GM21723 (cell line): ENCODE data around the gene PLXNB2.

Experiments
- ATAC-seq: cut with Tn5 transposase; IDR thresholded peaks from one replicate; pipeline ENCODE4 v1.9.1; 2021; ENCODE audit warnings: mild to moderate bottlenecking, moderate library complexity; ENCODE audit not compliant: unreplicated experiment

PLXNB2 gene

GRCh38 chr22:50313021-50313420, 5.6 kb upstream of the PLXNB2 start:
- ATAC-seq, result no peak

DNA sequence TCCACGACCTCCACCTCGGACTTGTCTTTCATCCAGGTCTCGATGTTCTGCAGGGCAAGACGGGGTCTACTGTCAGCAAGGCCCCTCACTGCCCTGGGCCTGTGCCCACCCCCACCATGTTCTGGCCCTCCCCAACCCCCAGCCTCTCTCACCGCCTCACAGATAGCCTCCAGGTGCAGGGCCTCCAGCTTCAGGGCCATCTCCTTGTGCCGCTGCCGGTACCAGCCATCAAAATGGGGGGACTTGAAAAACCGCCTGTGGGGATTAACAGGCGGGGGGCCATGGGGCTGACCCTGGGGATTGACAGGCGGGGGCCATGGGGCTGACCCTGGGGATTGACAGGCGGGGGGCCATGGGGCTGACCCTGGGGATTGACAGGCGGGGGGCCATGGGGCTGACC, 4.9 kb upstream of the PLXNB2 start:
- ATAC-seq, result no peak

DNA sequence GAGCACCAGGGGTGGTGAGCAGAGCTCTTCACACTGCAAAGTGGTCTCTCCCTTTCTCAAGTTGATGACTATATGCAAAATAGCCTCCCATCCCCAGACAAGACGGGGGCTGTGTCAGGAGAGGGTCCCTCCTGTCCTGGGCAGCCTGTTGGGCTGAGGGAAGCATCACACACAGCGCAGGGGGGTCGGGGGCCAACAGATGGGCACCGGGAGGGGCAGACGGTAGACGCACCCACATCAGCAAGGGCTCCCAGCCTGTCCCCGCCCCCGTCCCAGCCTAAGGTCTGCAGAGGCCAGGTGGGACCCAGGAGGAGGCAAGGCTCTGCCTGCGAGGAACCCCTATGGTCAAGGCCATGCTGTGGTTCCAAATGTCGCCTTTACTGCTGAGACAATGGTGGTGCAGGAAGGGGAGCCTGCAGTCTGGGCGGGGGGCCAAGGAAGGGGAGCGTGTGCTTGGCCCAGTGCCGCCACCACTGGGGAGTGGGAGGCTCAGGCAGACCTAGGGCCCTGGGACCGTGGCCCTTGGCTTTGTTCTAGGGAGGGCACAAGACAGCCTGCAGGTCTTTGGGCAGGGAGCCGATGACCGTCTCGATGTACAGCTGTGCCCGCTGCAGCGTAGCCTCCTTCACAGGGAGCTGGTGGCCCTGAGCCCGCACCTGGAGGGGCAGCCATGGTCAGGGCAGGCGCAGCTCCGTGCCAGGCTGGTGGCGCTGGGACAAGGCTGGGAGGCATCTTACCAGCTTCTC, 4.3 kb upstream of the PLXNB2 start:
- ATAC-seq, result no peak

GRCh38 chr22:50310949-50311444, 3.6 kb upstream of the PLXNB2 start:
- ATAC-seq, result no peak

GRCh38 chr22:50310031-50310722, 2.7 kb upstream of the PLXNB2 start:
- no peak for ATAC-seq

DNA sequence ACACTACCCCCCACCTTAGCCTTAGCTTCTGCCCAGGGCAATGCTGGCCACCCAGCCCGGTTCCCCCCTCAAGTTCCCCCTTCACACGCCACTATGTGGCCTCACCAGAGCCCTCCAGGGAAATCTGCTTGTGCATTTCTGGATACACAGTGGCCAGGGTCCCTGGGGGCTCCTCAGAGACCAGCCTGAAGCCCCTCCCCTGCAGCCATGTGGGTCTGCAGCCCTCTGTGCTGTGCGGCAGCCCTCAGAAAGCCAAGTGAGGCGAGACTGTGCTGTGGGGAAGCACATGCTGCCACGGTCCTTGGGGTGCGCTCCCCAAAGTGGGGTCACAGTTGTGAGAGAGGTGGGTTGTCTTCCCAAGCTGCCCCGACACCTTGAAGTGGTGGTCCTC, 2.1 kb upstream of the PLXNB2 start:
- no peak for ATAC-seq

DNA sequence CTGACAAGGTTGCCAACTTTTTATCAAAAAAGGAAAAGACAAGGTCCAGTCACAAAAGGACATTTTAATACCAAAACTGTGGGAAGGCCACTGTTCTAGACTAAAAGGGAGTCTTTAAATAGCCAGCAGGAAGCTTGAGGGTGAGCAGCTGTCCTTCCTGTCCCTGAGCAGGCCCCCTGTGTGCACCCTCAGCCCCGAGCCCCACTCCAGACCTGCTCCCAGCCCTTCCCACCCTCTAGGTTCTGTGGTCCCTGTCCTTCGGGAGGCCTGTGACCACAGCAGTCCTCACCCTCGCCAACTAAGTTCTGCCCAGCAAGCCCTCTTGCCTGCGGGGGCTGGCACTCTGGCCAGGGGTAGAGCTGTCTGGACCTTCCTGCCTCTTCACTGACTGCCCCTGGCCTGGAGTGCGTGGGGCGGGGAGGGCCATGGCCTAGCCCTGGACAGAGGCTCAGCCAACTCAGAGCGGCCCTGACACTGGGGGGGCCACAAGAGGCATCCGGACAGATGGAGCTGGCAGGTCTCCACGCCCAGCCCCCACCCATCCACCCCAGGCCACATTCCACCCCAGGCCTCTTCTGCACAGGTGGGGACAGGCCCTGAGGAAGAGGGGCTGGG, 1.6 kb upstream of the PLXNB2 start:
- ATAC-seq, result no peak

GRCh38 chr22:50308597-50308935, 1.1 kb upstream of the PLXNB2 start:
- no peak for ATAC-seq

GRCh38 chr22:50307890-50308596, 597 bp upstream of the PLXNB2 start:
- no peak for ATAC-seq

GRCh38 chr22:50305923-50306566, 1.4 kb downstream of the PLXNB2 start:
- ATAC-seq, result no peak

- no peak for ATAC-seq
Observed at GRCh38 chr22:50305393-50305922, 2.0 kb downstream of the PLXNB2 start.

DNA sequence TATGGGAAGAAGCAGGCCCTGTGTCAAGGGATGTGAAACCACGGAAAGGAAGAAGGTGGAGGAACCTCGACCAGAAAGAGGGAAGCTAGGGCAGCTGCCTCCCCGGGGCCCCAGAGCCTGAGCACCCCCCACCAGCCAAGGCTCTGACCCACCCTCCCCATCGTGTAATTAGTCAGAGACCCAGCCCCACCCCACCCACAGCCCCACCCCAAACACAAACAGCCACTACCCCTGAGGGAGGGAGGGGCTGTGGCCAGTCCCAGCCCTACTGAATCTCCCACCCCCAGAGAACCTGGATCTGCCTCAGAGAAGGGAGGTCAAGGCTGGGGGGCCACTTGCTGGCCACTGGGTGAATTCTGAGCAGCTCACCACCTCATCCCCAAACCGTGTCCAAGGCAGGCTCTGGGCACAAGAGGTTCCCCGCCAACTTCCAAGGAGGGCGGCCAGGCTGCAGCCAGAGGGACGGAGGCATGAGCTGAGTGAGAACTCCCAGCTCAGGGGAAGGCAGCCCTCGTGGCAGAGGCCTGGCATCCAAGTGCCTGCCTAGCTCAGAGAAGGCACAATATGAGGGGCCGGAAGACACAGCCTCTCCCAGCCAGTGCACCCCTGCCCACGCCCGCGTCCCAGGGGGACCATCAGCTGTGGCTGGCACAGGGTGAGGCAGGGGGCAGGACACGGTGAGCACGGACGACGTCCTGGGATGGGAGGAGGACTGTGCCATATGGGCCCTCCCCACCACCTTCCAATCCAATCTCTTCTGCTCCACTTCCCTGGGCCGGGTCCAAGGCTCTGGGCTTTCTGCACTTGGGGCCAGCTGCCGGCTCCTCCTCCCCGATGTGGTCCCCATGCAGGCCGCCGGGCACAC, 2.7 kb downstream of the PLXNB2 start:
- ATAC-seq, result no peak

- no peak for ATAC-seq
Observed at GRCh38 chr22:50303848-50304527, 3.5 kb downstream of the PLXNB2 start.

DNA sequence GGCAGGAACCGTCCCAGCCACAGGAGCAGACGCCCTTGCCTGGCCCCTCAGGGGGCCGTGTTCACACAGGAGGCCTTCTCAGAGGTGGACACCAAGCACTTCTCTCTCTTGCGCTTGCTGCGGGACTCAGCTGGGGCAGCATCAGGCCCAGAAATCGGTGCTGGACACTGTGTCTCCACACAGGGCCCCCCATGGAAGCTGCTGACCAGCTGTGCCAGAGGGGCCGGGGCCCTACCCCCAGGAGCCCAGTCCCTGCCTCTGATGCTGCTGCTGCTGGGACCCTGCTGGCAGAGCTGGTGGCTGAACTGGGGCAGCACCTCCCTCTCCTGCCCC, 4.0 kb downstream of the PLXNB2 start:
- ATAC-seq, result no peak

GRCh38 chr22:50302564-50302963, 4.9 kb downstream of the PLXNB2 start:
- no peak for ATAC-seq

DNA sequence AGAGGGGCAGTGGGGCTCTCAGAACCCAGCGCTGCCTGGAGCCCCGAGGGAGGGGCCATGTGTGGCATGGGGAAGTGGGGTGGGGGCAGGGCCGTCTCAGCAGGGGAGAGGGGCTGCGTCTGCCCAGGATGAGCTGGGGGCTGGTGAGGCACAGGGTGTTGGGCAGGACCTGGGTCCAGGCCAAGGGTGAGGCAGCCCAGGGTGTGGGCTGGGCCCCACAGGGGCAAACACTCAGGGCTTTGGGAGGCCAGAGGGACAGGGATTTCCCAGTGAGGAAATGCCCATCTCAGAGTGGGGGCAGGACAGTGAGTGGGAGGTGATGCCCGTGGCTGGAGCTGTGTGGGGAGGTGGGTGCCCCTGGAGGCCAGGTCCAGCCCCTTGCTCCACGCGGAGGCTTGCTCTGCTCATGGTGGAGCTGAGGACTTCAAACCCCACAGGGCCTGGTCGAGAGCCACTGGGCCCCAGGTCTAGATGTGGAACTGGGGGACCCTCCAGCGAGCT, 5.4 kb downstream of the PLXNB2 start:
- no peak for ATAC-seq

- ATAC-seq, result no peak
Observed at GRCh38 chr22:50301581-50301991, 5.9 kb downstream of the PLXNB2 start.

DNA sequence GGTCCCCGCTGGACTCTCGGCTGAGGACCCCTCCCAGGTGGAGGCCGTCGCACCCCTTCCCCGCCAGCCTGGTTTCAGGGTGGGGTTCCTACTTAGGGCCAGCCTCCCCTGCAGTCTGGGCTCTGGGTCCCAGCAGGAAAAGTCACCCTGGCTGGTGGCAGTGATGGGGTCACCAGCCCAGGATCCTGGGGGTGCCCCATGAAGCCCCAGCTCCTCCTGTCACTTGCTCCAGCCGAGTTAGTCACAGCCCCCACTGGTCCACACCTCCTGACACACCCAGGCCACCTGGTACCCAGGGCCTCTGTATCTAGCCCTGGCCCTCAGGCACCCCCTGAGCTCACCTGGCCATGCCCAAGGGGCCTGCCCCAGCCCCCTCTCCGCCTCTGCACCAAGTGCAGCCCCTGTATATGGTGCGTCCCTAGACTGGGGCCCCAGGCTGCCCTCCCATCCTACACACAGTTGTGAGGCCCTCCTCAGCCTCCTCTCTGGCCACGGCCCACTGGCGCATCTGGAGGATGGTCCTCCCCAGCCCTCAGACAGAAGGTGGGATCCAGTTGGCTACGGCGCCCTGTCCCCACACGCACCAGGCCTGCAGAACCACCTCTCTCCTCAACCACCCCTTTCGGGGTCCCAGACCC, 6.7 kb downstream of the PLXNB2 start:
- no peak for ATAC-seq
